Measurements from ENCODE around the gene MOCS3.

GRCh38 chr20:50931306-50932015, 27.2 kb upstream of the MOCS3 start, which contains the start of gene ADNP:
- peak; percentile 90 for TF ChIP-seq POLR2A (IDR thresholded peaks at IDR 0.05; ENCODE audit: low read depth, low read length)
- TF ChIP-seq POLR2AphosphoS5 (IDR thresholded peaks at IDR 0.05; ENCODE audit: low read depth, low read length), result peak; percentile 70
